T47D (cell line): Measurements from ENCODE around the gene HIF1A.
"Not testable (repeated sequence)": the region's sequence is repeated elsewhere in the genome, so short reads cannot be mapped to it uniquely, and the experiment has no call there.

ENCODE experiments used
- DNase-seq, 2 experiments: peaks; one replicate each; pipeline versions ENCODE4 v3.0.0 to v3.0.0-alpha.2; 2011 to 2012; ENCODE audit warnings: low read depth in 1 of 2, low spot score in 1 of 2
- JUND ChIP-seq: IDR thresholded peaks from 2 replicates; pipeline ENCODE4 v1.6.1; 2012; ENCODE audit warnings: low read depth
- in situ Hi-C: cut with HindIII; loops from 2 replicates; pipeline ENCODE4 v1.10.0; 2016; ENCODE audit warnings: low sequenced_read_pairs, low pct_unique_long_range_greater_than_20kb

The HIF1A gene

GRCh38 chr14:61703342-61704129 is 8.2 kb downstream of the HIF1A start:
- in situ Hi-C loops, result no loop called here
- no peak for TF ChIP-seq JUND
- no peak for DNase-seq

- no peak for DNase-seq
- no peak for TF ChIP-seq JUND
- in situ Hi-C loops, result no loop called here
Observed at GRCh38 chr14:61704554-61704953, 9.2 kb downstream of the HIF1A start.

- in situ Hi-C loops, result no loop called here
- no peak for DNase-seq
- no peak for TF ChIP-seq JUND
Observed at GRCh38 chr14:61705017-61705416, 9.7 kb downstream of the HIF1A start.

- in situ Hi-C loops, result no loop called here
- TF ChIP-seq JUND, result no peak
- no peak for DNase-seq
Observed at GRCh38 chr14:61706096-61706690, 10.9 kb downstream of the HIF1A start.

GRCh38 chr14:61707774-61708173 is 12.5 kb downstream of the HIF1A start:
- DNase-seq, in situ Hi-C loops: not testable (repeated sequence)

- in situ Hi-C loops, DNase-seq: not testable (repeated sequence)
Observed at GRCh38 chr14:61708693-61709092, 13.4 kb downstream of the HIF1A start.

GRCh38 chr14:61710853-61711817 is 15.8 kb downstream of the HIF1A start:
- in situ Hi-C loops, result no loop called here
- DNase-seq, result peak in 1 of 2 experiments; percentile 80
- peak; percentile 60; the same call in 1 of the 2 replicates for TF ChIP-seq JUND

GRCh38 chr14:61712137-61712536 is 16.8 kb downstream of the HIF1A start:
- DNase-seq, result no peak
- no peak for TF ChIP-seq JUND
- in situ Hi-C loops, result no loop called here

- in situ Hi-C loops, result no loop called here
- TF ChIP-seq JUND, result no peak
- peak in 1 of 2 experiments; percentile 72 for DNase-seq
Observed at GRCh38 chr14:61713724-61714437, 18.6 kb downstream of the HIF1A start.

GRCh38 chr14:61716956-61717355 is 21.6 kb downstream of the HIF1A start:
- no peak for TF ChIP-seq JUND
- DNase-seq, result no peak
- in situ Hi-C loops, result no loop called here

GRCh38 chr14:61718039-61718438 is 22.7 kb downstream of the HIF1A start:
- TF ChIP-seq JUND, result no peak

GRCh38 chr14:61719344-61720293 is 24.3 kb downstream of the HIF1A start:
- in situ Hi-C loops, result no loop called here
- DNase-seq, result no peak
- TF ChIP-seq JUND, result no peak

More at GRCh38 chr14:61718039-61718438, 22.7 kb downstream of the HIF1A start:
- DNase-seq, result no peak
- in situ Hi-C loops, result no loop called here
